HEK293T (cell line): ENCODE data around the gene FNDC3B.

Source experiments
- CTCF ChIA-PET: fragments of 350-600 bp; formaldehyde crosslinking; extraction: SDS; loops from one replicate; lab custom pipeline; 2021; ENCODE audit warnings: antibody characterized with exemption, inconsistent platforms; lab: Yijun Ruan, JAX
- POLR2A ChIA-PET: fragments of 350-600 bp; formaldehyde crosslinking; extraction: SDS; loops from one replicate; lab custom pipeline; 2020; ENCODE audit warnings: antibody characterized with exemption, inconsistent platforms; lab: Yijun Ruan, JAX
- DNase-seq: peaks from one replicate; pipeline ENCODE4 v3.0.0; 2012; ENCODE audit warnings: mixed read lengths; ENCODE audit errors: extremely low spot score
- ARNT ChIP-seq: fragments of 450-650 bp; IDR thresholded peaks from 2 replicates; pipeline ENCODE4 v1.6.1; 2017; ENCODE audit warnings: mild to moderate bottlenecking
- BHLHE40 ChIP-seq: fragments of 450-650 bp; IDR thresholded peaks from 2 replicates; pipeline ENCODE4 v1.6.1; 2016; ENCODE audit warnings: mild to moderate bottlenecking, moderate library complexity, borderline replicate concordance
- CTBP1 ChIP-seq: fragments of 450-650 bp; IDR thresholded peaks from 2 replicates; pipeline ENCODE4 v1.6.1; 2016; ENCODE audit warnings: borderline replicate concordance
- ELF4 ChIP-seq: fragments of 450-650 bp; IDR thresholded peaks from 2 replicates; pipeline ENCODE4 v1.6.1; 2017; ENCODE audit warnings: antibody characterized with exemption
- FOXA1 ChIP-seq: fragments of 450-650 bp; IDR thresholded peaks from 2 replicates; pipeline ENCODE4 v1.6.1; 2016; ENCODE audit warnings: mild to moderate bottlenecking
- FOXK2 ChIP-seq: fragments of 450-650 bp; IDR thresholded peaks from 2 replicates; pipeline ENCODE4 v1.6.1; 2016; ENCODE audit warnings: mild to moderate bottlenecking
- FOXM1 ChIP-seq: fragments of 450-650 bp; IDR thresholded peaks from 2 replicates; pipeline ENCODE4 v1.6.1; 2017; ENCODE audit warnings: mild to moderate bottlenecking, borderline replicate concordance
- HDGF ChIP-seq: fragments of 450-650 bp; IDR thresholded peaks from 2 replicates; pipeline ENCODE4 v1.6.1; 2017; ENCODE audit warnings: antibody characterized with exemption, borderline replicate concordance
- L3MBTL2 ChIP-seq: fragments of 450-650 bp; conservative IDR thresholded peaks from 2 replicates; pipeline ENCODE4 v1.6.1; 2016; ENCODE audit warnings: mild to moderate bottlenecking
- LEF1 ChIP-seq: fragments of 450-650 bp; IDR thresholded peaks from 2 replicates; pipeline ENCODE4 v1.6.1; 2017; ENCODE audit warnings: mild to moderate bottlenecking, borderline replicate concordance
- NFRKB ChIP-seq: fragments of 450-650 bp; IDR thresholded peaks from 2 replicates; pipeline ENCODE4 v1.6.1; 2016; ENCODE audit warnings: mild to moderate bottlenecking, moderate library complexity
- PKNOX1 ChIP-seq: fragments of 450-650 bp; IDR thresholded peaks from 2 replicates; pipeline ENCODE4 v1.6.1; 2016
- SP1 ChIP-seq: fragments of 450-650 bp; IDR thresholded peaks from 2 replicates; pipeline ENCODE4 v1.6.1; 2017
- SUZ12 ChIP-seq: fragments of 450-650 bp; IDR thresholded peaks from 2 replicates; pipeline ENCODE4 v1.6.1; 2016; ENCODE audit warnings: mild to moderate bottlenecking
- TARDBP ChIP-seq: fragments of 450-650 bp; IDR thresholded peaks from 2 replicates; pipeline ENCODE4 v1.6.1; 2016
- ZNF384 ChIP-seq: fragments of 450-650 bp; IDR thresholded peaks from 2 replicates; pipeline ENCODE4 v1.6.1; 2016

The FNDC3B gene

DNA sequence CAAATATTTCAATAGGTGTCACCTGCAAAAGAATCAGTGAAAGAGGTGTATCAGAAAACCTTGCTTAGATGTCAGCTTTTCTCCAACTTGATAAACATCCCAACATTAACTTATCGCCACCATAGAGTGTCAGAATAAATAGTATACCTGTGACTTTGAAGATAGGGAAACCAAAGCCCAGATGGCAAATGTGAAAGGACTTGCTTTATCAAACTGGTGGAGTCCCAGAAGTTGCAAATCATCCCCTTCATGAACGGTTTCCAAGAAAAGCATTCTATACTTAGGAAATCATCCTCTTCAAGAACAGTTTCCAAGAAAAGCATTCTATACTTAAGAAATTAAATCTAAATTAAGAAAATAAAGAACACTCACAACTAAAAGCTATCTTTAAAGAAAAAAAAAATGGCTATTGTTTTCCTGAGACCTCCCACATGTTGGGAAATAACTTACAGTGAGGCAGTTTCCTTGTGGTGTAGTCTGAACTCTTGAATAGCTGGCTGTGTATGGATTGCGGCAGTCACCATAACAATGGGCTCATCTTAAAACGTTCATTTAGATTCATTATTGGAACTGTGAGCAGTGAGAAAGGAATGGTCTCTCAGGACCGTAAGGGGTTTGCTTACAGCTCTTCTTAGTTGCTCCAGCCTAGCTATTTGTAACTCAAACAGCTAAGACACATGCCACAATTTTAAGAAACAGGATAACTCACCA, 352.4 kb downstream of the FNDC3B start:
- ChIA-PET POLR2A (no interaction called here), CTCF (no interaction called here)
- DNase-seq: no peak
- TF ChIP-seq FOXA1 (no peak), LEF1 (no peak), NFRKB (no peak), BHLHE40 (no peak), SP1 (no peak), ZNF384 (no peak), ELF4 (no peak), HDGF (no peak), L3MBTL2 (no peak)

DNA sequence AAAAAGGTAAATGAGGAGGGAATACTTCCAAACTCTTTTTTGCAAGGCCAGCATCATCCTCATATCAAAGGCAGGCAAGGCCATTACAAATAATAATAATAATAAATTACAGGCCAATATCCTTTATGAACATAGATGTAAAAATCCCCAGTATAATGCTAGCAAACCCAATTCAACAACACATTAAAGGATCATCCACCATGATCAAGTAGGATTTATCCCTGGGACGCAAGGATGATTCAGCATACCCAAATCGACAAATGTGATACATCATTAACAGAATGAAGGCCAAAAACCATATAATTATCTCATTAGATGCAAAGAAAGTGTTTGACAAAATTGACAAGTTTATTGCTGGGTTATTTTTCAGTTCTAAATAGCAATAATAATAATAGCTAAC, 355.3 kb downstream of the FNDC3B start:
- POLR2A ChIA-PET: no interaction called here
- TF ChIP-seq CTBP1 (no peak), TARDBP (no peak), FOXM1 (no peak), FOXA1 (no peak), SP1 (no peak), FOXK2 (no peak), HDGF (no peak), BHLHE40 (no peak), ARNT (no peak), PKNOX1 (no peak), L3MBTL2 (no peak), ZNF384 (no peak), SUZ12 (no peak), LEF1 (no peak), NFRKB (no peak), ELF4 (no peak)
- DNase-seq: no peak
- CTCF ChIA-PET: no interaction called here

GRCh38 chr3:172396400-172396799, 357.0 kb downstream of the FNDC3B start:
- TF ChIP-seq FOXK2 (no peak), TARDBP (no peak), LEF1 (no peak), FOXA1 (no peak), L3MBTL2 (no peak), ARNT (no peak), SUZ12 (no peak), BHLHE40 (no peak), PKNOX1 (no peak), ELF4 (no peak), NFRKB (no peak), FOXM1 (no peak), CTBP1 (no peak), ZNF384 (no peak), SP1 (no peak), HDGF (no peak)
- CTCF ChIA-PET: no interaction called here
- no peak for DNase-seq
- POLR2A ChIA-PET: no interaction called here

DNA sequence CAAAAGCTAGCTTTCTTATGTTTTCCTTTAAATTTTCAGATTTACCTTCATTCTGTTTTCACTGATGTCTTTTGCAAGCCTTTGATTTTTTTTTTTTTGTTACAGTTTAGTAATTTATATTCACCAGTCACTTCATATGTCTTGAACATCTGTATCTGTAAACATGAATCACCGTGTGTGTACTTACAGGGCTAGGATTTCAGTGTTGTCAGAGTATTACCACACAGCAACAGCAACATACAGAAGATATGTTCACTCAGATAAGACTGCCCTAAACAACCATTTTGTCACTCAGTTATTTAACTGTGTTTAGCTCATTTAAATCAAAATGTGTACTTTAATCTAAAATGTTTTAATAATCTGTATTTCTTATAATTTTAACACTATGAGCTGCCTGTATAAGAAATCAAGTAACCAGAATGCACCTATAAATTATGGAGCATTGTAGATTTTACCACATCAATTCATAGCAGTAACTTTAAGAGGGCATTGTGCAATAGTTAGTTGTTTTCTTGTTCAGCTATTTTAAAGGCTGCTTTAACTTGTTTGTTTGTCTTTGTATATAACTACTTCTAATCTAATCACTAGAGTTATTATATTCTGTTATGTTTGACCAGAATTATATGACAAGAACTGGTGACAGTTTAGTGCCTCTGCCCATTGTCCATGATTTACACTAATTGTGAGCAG, 358.5 kb downstream of the FNDC3B start:
- no peak for DNase-seq
- CTCF ChIA-PET: interaction anchor here (0.6 kb wide), 2 partner anchors 23 to 536 kb away, joined by 3 to 9 read pairs; no protein-coding TSS in a partner anchor
- TF ChIP-seq NFRKB (no peak), L3MBTL2 (no peak), LEF1 (no peak), HDGF (no peak), PKNOX1 (no peak), ZNF384 (no peak), TARDBP (no peak)
- POLR2A ChIA-PET: interaction anchor here (0.6 kb wide), 1 partner anchor 15 kb away, joined by 3 read pairs; no protein-coding TSS in a partner anchor

DNA sequence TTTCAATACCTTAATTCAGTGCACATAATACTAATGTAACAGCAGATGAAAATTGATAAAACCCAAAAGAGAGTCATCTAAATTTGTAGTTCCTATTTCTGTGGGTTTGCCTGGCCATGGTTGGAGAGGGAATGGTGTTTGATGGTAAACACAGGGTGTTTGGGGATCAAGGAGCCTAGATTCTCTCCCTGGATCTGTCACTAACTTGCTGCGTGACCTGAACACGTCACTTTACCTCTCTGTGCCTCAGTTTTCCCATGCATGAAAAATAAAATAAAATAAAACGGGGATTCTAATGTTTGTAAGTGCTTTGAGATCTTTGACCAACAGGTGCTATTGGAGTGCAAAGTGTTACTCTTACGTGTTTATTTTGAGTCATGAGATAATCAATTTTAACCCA, 359.1 kb downstream of the FNDC3B start:
- TF ChIP-seq NFRKB (no peak), HDGF (no peak), FOXK2 (no peak), FOXA1 (no peak), PKNOX1 (no peak), L3MBTL2 (no peak), BHLHE40 (no peak), TARDBP (no peak), SP1 (no peak), ELF4 (no peak)
- ChIA-PET CTCF (no interaction called here), POLR2A (no interaction called here)
- no peak for DNase-seq

DNA sequence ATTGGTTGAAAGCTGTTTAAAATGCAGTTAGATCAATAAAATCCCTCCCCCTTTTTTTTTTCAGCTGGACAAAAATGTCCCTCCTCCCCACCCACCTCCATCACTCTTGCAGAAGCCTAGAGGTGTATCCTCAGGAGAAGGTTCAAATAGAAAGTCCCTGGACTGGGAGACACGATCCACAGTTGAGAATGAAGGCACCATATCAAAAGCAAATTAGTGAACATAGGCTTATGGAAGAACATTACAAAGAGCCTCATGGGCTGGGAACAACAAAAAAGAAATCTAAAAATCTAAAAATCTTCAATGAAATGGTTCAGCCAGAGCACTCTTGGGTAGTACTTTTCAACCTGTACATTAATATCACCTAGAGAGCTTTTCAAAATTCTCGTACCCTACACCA, 362.7 kb downstream of the FNDC3B start:
- ChIA-PET CTCF (no interaction called here), POLR2A (no interaction called here)
- no peak for DNase-seq
- no peak for TF ChIP-seq FOXM1
- TF ChIP-seq ARNT: no peak
- no peak for TF ChIP-seq ELF4
- TF ChIP-seq TARDBP: no peak
